SJSA1 (cell line): ENCODE measurements around the gene RNASEL. TPM values are rescaled to one million over a fixed set of nuclear protein-coding genes. Genes with fewer than 3 reads are reported as not detected.
"Not testable (repeated sequence)": the region's sequence is repeated elsewhere in the genome, so short reads cannot be mapped to it uniquely, and the experiment has no call there.

ENCODE experiments used
- DNase-seq, 2 experiments: peaks; one replicate each; pipeline ENCODE4 v3.0.0-alpha.2; 2015 to 2020; ENCODE audit warnings: low spot score in 2 of 2, low read depth in 1 of 2
- H3K27ac ChIP-seq: fragments of 250-450 bp; sonication (Bioruptor Pico); 2 replicates; pipeline ENCODE4 v1.5.1; 2020; ENCODE audit warnings: mild to moderate bottlenecking, moderate library complexity
- H3K27me3 ChIP-seq: fragments of 250-450 bp; sonication (Bioruptor Pico); replicated peaks from 2 replicates; pipeline ENCODE4 v1.5.1; 2020; ENCODE audit warnings: mild to moderate bottlenecking, moderate library complexity
- H3K36me3 ChIP-seq: fragments of 250-450 bp; sonication (Bioruptor Pico); 2 replicates; pipeline ENCODE4 v1.5.1; 2020; ENCODE audit warnings: mild to moderate bottlenecking
- H3K4me1 ChIP-seq: fragments of 250-450 bp; sonication (Bioruptor Pico); replicated peaks from 2 replicates; pipeline ENCODE4 v1.6.1; 2021; ENCODE audit warnings: mild to moderate bottlenecking
- H3K4me3 ChIP-seq: fragments of 250-450 bp; sonication (Bioruptor Pico); 2 replicates; pipeline ENCODE4 v1.5.1; 2020; ENCODE audit warnings: mild to moderate bottlenecking
- H3K9me3 ChIP-seq: fragments of 250-450 bp; sonication (Bioruptor Pico); replicated peaks from 2 replicates; pipeline ENCODE4 v1.5.1; 2020; ENCODE audit warnings: mild to moderate bottlenecking
- total RNA-seq: library from RNA; depleted of rRNA; stranded (reverse); fragments of >200 nt; shearing (Covaris generic); gene quantifications from 2 replicates; pipeline ENCODE4 v1.2.3, GENCODE V29; 2014; rRNA removed

The RNASEL gene, protein sequence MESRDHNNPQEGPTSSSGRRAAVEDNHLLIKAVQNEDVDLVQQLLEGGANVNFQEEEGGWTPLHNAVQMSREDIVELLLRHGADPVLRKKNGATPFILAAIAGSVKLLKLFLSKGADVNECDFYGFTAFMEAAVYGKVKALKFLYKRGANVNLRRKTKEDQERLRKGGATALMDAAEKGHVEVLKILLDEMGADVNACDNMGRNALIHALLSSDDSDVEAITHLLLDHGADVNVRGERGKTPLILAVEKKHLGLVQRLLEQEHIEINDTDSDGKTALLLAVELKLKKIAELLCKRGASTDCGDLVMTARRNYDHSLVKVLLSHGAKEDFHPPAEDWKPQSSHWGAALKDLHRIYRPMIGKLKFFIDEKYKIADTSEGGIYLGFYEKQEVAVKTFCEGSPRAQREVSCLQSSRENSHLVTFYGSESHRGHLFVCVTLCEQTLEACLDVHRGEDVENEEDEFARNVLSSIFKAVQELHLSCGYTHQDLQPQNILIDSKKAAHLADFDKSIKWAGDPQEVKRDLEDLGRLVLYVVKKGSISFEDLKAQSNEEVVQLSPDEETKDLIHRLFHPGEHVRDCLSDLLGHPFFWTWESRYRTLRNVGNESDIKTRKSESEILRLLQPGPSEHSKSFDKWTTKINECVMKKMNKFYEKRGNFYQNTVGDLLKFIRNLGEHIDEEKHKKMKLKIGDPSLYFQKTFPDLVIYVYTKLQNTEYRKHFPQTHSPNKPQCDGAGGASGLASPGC
- 8.8 and 11.5 TPM in 2 replicates for total RNA-seq

DNA sequence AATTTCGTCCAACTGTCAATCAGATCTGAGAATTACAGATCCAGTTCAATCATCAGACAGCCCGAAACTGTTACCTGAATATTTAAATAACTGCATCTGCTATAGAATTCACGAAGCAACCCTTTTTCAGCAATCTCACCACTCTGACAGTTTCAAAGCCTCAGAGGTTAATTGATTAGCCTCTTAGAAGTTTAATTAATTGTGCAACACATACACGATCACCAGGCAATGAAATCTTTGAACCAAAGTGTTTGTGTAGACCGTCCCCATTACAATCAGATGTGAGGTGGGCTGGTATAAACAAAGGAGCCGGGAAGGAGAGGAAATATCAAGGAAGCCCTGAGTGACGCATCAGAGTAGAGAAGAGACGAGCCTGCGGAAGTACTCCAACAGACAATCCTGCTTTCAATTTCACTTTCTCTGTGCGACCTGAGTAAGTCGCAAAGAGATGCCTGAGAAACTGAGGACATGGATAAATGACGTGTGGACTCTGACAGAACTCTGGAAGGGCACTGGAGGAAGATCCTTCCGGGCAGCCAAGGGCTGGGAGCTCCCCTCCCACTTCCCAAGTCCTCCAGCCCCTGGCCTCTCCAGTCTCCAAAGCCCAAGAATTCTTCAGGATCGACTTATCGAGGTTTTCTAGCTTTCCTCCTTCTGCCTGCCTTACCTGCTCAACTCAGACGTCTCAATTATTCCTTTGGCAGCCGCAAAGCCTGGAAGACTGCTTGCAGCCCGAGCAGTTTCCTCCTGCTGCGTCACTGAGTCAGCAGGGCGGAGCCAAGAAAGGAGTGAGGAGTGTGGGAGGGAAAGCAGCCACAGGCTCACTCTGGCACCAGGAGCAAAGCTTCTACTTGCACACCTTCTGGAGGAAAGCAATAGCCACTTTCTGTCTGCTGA is at the start of gene RNASEL:
Gene RNASEL (minus strand): TSS at position 757 of the 897 bp plus-strand sequence. CDS start 2,450 bp downstream, outside the sequence.
- peak; percentile 63 to 84 for DNase-seq
- H3K27ac ChIP-seq: peak within 1 kb of the TSS; percentile 66

DNA sequence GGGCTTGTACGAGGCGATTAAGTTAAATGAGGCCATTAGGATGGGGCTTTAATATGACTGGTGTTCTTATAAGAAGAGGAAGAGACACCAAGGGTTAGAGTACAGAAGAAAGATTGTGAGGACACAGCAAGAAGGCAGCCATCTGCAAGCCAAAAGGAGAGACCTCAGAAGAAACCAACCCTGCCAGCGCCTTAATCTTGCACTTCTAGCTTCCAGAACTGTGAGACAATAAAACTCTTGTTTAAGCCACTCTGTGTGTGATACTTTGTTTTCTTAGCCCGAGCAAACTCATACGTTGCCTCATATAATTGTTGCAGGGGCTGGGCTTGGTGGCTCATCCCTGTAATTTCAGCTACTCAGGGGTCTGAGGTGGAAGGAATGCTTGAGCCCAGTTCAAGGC is 48.7 kb upstream of the RNASEL start:
- peaks cover 19% of the 10 kb centered on the region for H3K4me1 ChIP-seq
- no peaks in the 10 kb centered on the region for H3K36me3 ChIP-seq
- no peak for DNase-seq
- no peak overlapping the region for H3K27ac ChIP-seq
- H3K4me3 ChIP-seq: no peak overlapping the region
- H3K27me3 ChIP-seq: no peaks in the 10 kb centered on the region
- H3K9me3 ChIP-seq: no peaks in the 10 kb centered on the region

More for the DNA sequence above, at the start of gene RNASEL:
- H3K9me3 ChIP-seq: no peaks in the 10 kb centered on the region
- peak within 1 kb of the TSS; percentile 45 for H3K4me3 ChIP-seq
- no peaks in the 10 kb centered on the region for H3K27me3 ChIP-seq
- H3K4me1 ChIP-seq: peaks cover 8% of the 10 kb centered on the region
- H3K36me3 ChIP-seq: no peaks in the 10 kb centered on the region

DNA sequence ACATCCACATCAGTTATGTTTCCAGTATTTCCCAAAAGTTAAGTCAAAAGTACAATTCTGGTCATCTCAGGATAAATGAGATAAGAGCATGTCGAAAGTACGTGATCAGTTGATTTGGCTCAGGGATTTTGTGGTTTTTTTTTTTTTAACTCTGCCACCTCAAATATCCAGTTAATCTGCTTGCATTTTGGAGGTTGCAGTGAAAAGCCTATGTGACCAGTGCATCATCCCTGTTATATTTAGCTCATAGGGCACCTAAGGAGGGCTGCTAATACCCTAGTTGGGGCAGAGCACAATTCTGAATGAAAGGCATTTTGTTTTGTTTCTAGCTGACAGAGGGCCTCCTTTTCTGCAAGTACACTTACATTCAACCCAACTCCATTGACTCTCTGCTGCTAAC is 46.8 kb upstream of the RNASEL start:
- no peak for DNase-seq
- no peaks in the 10 kb centered on the region for H3K9me3 ChIP-seq

DNA sequence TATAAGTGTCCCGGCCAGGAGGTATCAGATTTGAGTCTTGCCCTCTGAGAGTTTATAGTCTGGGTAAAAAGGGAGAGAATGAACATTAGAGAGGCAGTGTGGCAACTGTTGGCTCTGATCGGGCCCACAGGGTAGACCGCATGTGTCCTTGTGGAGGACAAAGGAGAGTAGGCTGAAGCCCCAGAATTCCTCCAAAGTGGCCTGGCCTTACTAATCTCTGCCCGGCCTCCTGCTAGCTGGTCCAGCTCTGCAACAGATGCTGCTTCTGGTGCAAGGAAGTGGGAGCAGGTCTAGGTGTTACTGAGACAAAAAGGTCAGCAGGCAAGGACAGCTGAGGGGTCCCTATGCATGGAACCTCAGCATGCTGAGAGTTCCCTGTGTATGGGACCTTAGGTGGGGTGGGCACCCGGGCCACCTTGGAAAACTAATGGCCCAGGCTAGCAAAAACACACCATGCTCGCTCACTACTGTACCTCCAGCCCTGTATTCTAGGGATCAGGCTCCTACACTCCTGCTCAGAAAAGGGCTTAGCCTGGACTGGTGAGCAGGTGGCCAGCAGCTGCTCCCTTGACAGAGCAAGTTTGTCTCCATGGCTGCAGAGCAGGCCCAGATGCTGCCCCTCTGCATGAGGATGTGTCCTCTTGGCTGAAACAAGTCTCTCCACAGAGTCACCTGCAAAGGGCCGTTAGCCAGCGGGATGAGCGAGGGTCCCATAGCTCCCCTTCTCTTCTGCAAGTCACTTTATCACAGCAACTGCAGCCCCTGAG is 45.4 kb upstream of the RNASEL start:
- H3K27ac ChIP-seq: peak overlapping the region; percentile 61
- no peaks in the 10 kb centered on the region for H3K9me3 ChIP-seq
- H3K27me3 ChIP-seq: no peaks in the 10 kb centered on the region
- no peaks in the 10 kb centered on the region for H3K36me3 ChIP-seq
- no peak overlapping the region for H3K4me3 ChIP-seq
- no peak for DNase-seq
- H3K4me1 ChIP-seq: peaks cover 40% of the 10 kb centered on the region

More for the DNA sequence above, 46.8 kb upstream of the RNASEL start:
- Histone ChIP-seq H3K4me3 (no peak overlapping the region), H3K27ac (no peak overlapping the region), H3K36me3 (no peaks in the 10 kb centered on the region), H3K4me1 (peaks cover 30% of the 10 kb centered on the region), H3K27me3 (no peaks in the 10 kb centered on the region)

DNA sequence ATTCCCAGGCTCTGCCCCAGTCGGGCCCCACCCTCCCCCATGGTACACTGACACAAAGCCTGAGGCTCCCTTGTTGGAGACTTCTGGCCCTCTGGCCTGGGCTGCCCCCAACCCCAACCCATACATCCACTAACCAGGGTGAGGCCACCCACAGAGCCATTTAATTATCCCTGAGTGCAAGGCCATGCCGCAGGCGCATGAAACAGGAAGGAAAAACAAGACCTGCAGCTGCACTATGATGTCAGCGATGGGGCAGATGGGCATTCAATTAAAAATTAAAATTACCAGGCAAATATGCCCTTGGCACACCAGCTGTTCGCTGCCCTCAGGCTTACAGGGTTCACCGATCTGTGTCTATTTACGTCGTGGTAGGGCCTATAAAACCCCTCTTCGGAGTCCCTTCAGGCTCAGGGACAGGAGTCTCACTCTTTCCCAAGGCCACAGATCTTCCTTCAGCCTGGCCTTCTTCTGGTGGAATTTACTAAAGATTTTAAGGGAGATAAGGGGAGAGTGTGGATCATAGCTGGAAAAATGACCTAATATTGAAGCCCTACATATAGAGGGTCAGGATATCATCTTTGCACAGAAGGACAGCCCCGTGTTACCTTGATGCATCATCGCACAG is 44.7 kb upstream of the RNASEL start:
- no peak overlapping the region for H3K4me3 ChIP-seq
- H3K27me3 ChIP-seq: no peaks in the 10 kb centered on the region
- H3K4me1 ChIP-seq: peaks cover 45% of the 10 kb centered on the region
- peak; percentile 93 to 94 for DNase-seq
- H3K36me3 ChIP-seq: no peaks in the 10 kb centered on the region
- no peaks in the 10 kb centered on the region for H3K9me3 ChIP-seq
- peak overlapping the region; percentile 61 for H3K27ac ChIP-seq

DNA sequence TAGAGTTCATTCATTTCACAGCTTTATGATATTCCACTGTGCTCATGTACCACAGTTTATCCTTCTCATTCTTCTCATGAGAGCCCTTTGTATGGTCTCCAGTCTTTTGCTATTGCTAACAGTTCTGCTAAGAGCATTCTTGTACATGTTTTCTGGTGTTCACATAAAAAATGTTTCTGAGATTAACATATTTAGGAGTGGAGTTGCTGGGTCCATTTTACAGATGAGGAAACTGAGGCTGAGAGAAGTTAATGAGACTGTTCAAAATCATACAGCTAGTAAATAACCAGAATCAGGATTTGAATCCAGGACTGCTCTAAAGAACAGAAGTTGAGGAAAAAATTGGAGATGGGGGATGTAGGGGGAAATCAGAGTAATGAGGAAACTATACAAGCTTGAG is 44.0 kb upstream of the RNASEL start:
- H3K27me3 ChIP-seq: no peaks in the 10 kb centered on the region
- H3K4me3 ChIP-seq: no peak overlapping the region
- H3K36me3 ChIP-seq: no peaks in the 10 kb centered on the region
- peaks cover 45% of the 10 kb centered on the region for H3K4me1 ChIP-seq
- no peaks in the 10 kb centered on the region for H3K9me3 ChIP-seq
- H3K27ac ChIP-seq: peak overlapping the region; percentile 44; the same call in 1 of the 2 replicates
- no peak for DNase-seq

DNA sequence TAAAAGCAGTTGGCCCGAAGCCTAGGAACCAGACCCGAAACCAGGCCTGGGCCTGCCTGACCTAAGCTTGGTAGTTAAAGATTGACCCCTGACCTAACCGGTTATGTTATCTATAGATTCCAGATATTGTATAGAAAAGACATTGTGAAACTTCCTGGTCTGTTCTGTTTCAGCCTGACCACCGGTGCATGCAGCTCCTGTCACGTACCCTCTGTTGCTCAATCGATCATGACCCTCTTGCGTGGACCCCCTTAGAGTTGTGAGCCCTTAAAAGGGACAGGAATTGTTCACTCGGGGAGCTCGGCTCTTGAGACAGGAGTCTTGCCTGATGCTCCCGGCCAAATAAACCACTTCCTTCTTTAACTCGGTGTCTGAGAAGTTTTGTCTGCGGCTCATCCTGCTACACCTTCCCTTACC is 43.4 kb upstream of the RNASEL start:
- H3K27ac ChIP-seq, H3K4me3 ChIP-seq, H3K27me3 ChIP-seq, DNase-seq, H3K9me3 ChIP-seq, H3K36me3 ChIP-seq: not testable (repeated sequence)
- peaks cover 51% of the 10 kb centered on the region for H3K4me1 ChIP-seq

DNA sequence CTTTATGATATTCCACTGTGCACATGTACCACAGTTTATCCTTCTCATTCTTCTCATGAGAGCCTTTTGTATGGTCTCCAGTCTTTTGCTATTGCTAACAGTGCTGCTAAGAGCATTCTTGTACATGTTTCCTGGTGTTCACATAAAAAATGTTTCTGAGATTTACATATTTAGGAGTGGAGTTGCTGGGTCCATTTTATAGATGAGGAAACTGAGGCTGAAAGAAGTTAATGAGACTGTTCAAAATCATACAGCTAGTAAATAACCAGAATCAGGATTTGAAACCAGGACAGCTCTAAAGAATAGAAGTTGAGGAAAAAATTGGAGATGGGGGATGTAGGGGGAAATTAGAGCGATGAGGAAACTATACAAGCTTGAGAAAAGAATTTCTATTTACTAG is 42.9 kb upstream of the RNASEL start:
- Histone ChIP-seq H3K27me3 (no peaks in the 10 kb centered on the region), H3K4me3 (no peak overlapping the region), H3K9me3 (no peaks in the 10 kb centered on the region), H3K4me1 (peaks cover 56% of the 10 kb centered on the region), H3K27ac (no peak overlapping the region), H3K36me3 (no peaks in the 10 kb centered on the region)
- DNase-seq: no peak

DNA sequence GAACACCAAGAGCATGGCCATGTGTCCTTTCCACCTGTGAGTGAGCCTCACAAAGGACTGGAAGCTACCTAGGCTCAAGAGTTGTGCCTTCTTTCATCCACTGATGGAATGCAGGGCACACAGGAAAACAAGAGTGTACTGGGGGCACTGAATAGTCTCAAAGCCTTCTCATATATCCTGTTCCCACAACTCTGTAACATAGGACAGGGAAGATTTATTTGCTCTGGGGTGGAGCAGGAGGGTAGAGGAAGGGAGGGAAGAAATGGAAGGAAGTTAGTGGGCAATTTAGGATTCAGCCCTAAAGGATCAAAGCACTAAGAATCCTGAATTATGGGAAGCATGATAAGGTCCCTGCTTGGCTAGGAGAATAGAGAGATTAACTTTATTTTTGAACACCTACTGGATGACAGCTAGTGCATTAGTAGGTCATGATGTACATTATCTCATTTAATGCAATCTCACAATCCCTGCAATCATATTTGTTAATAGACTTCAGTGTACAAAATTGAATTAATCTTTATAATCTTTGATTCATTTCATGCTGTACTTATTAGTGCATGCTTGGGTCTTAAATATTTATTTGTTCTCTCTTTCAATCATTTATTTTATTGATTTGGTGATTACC is 42.1 kb upstream of the RNASEL start:
- DNase-seq: no peak
- Histone ChIP-seq H3K27me3 (no peaks in the 10 kb centered on the region), H3K4me3 (no peak overlapping the region), H3K27ac (peak overlapping the region; percentile 52), H3K36me3 (no peaks in the 10 kb centered on the region), H3K9me3 (no peaks in the 10 kb centered on the region), H3K4me1 (peaks cover 64% of the 10 kb centered on the region)

DNA sequence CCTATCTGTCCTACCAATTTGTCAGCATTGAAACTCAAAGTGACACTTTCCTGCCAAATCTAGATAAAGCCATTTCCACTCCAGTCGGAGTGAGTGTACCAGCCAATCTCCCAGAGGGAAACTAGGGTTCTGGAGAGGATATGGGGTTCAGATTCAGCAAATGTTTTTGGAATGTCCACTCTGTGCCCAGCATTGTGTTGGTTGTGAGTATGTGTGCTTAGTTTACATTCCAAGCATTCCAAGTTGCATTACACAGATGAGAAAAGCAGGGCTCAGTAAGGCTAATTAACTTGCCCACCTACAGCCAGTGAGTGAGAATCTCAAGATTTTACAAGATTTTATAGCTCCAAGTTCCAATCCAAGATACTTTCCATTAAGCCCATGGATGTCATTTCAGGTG is 41.5 kb upstream of the RNASEL start:
- Histone ChIP-seq H3K4me1 (peaks cover 69% of the 10 kb centered on the region), H3K27ac (peak overlapping the region; percentile 52), H3K36me3 (no peaks in the 10 kb centered on the region), H3K4me3 (no peak overlapping the region), H3K27me3 (no peaks in the 10 kb centered on the region), H3K9me3 (no peaks in the 10 kb centered on the region)
- peak in 1 of 2 experiments; percentile 75 for DNase-seq

DNA sequence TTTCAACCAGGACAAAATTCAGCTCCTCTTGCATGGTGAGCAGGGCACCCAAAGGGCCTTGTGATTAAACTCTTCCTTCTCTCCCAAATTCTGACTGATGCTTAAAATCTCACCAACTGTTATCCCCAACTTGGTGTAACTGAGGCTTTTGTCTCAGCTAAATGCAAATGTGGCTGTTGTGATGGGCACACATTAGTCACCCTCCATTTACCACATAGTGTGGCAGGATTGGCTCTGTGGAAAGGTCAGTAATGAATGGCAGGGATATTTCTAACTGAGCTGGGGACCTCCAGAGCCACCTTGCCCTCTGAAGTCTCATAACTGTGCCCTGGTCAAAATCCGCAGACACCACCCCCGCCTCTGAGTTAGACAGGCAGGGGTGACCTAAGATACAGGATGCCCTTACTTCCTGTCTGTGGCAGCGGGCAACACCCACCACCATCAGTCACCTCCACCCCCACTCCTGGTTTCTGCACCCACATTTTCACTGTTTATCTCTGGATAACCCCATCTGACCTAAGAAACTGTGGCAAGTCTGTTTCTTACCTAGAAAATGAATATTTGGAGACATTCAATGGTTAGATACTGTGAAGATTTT is 40.5 kb upstream of the RNASEL start:
- Histone ChIP-seq H3K27me3 (no peaks in the 10 kb centered on the region), H3K9me3 (no peaks in the 10 kb centered on the region), H3K27ac (peak overlapping the region; percentile 52; the same call in 1 of the 2 replicates), H3K4me1 (peaks cover 73% of the 10 kb centered on the region), H3K36me3 (no peaks in the 10 kb centered on the region), H3K4me3 (no peak overlapping the region)
- DNase-seq: no peak

DNA sequence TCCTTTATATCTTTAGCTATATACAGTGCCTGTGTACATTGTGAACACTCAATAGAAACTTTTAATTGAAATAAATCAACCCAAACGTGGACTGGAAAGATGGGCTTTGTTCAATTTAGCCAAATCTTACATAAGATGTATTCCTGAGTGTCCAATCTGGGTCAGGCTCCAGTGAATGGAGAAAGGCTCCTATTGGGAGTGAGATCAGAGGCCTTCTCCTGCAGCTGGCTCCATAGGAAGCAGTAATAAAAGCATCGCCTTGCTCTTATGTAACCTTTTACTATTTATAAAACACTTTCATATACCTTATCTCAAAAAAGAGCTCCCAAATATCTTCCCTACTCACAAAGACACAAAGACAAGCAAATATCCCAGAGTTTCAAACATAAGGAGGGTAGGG is 40.0 kb upstream of the RNASEL start:
- no peak overlapping the region for H3K27ac ChIP-seq
- no peak for DNase-seq
- H3K36me3 ChIP-seq: no peaks in the 10 kb centered on the region
- H3K9me3 ChIP-seq: no peaks in the 10 kb centered on the region
- H3K4me3 ChIP-seq: no peak overlapping the region
- H3K27me3 ChIP-seq: no peaks in the 10 kb centered on the region
- peaks cover 68% of the 10 kb centered on the region for H3K4me1 ChIP-seq
